H9 (cell line): ENCODE data around the gene MT4. TPM values are rescaled to one million over a fixed set of nuclear protein-coding genes. Genes with fewer than 3 reads are reported as not detected.

Experiments
- DNase-seq: peaks from one replicate; pipeline ENCODE4 v3.0.0-alpha.2; 2017
- H2AFZ ChIP-seq: one replicate; pipeline ENCODE4 v1.6.1; 2013; ENCODE audit warnings: mild to moderate bottlenecking, low read length, control low read depth, moderate library complexity
- H2AK5ac ChIP-seq: 2 replicates; pipeline ENCODE4 v1.6.1; 2013; ENCODE audit warnings: low read length, control low read depth, mixed read lengths; ENCODE audit not compliant: insufficient read length
- H2BK120ac ChIP-seq: one replicate; pipeline ENCODE4 v1.6.1; 2013; ENCODE audit warnings: low read depth, mild to moderate bottlenecking, low read length, control low read depth, inconsistent platforms; ENCODE audit not compliant: poor library complexity, severe bottlenecking
- H2BK12ac ChIP-seq: 2 replicates; pipeline ENCODE4 v1.6.1; 2013; ENCODE audit warnings: low read length, control low read depth, mixed read lengths, low read depth; ENCODE audit not compliant: insufficient read length
- H2BK15ac ChIP-seq: 2 replicates; pipeline ENCODE4 v1.6.1; 2013; ENCODE audit warnings: low read depth, low read length, control low read depth
- H2BK20ac ChIP-seq: one replicate; pipeline ENCODE4 v1.6.1; 2013; ENCODE audit warnings: low read depth, mild to moderate bottlenecking, low read length, control low read depth, inconsistent platforms; ENCODE audit not compliant: poor library complexity, severe bottlenecking
- H2BK5ac ChIP-seq: 2 replicates; pipeline ENCODE4 v1.6.1; 2013; ENCODE audit warnings: low read length, control low read depth, mixed read lengths; ENCODE audit not compliant: insufficient read length
- H3K14ac ChIP-seq: 2 replicates; pipeline ENCODE4 v1.6.1; 2013; ENCODE audit warnings: low read length, control low read depth; ENCODE audit not compliant: insufficient read depth
- H3K18ac ChIP-seq: 2 replicates; pipeline ENCODE4 v1.6.1; 2013; ENCODE audit warnings: low read depth, mild to moderate bottlenecking, mixed read lengths, low read length, control low read depth; ENCODE audit not compliant: insufficient read length
- H3K23ac ChIP-seq: 2 replicates; pipeline ENCODE4 v1.6.1; 2013; ENCODE audit warnings: low read length, control low read depth, mixed read lengths, low read depth; ENCODE audit not compliant: insufficient read length
- H3K23me2 ChIP-seq: 2 replicates; pipeline ENCODE4 v1.6.1; 2013; ENCODE audit warnings: low read depth, mild to moderate bottlenecking, mixed read lengths, low read length, control low read depth; ENCODE audit not compliant: insufficient read length, poor library complexity, severe bottlenecking
- H3K27ac ChIP-seq: 2 replicates; pipeline ENCODE4 v1.5.1; 2013; ENCODE audit warnings: low read length, control low read depth, mixed read lengths, low read depth; ENCODE audit not compliant: insufficient read length
- H3K27me3 ChIP-seq: 2 replicates; pipeline ENCODE4 v1.6.1; 2013; ENCODE audit warnings: low read length, control low read depth, inconsistent platforms; ENCODE audit not compliant: insufficient read depth
- H3K4ac ChIP-seq: 2 replicates; pipeline ENCODE4 v1.6.1; 2013; ENCODE audit warnings: low read depth, mild to moderate bottlenecking, control low read depth, inconsistent platforms, low read length, moderate library complexity
- H3K4me1 ChIP-seq: 2 replicates; pipeline ENCODE4 v1.6.1; 2013; ENCODE audit warnings: low read length, control low read depth, inconsistent platforms; ENCODE audit not compliant: insufficient read depth
- H3K4me2 ChIP-seq: 2 replicates; pipeline ENCODE4 v1.6.1; 2013; ENCODE audit warnings: low read length, control low read depth, mixed read lengths; ENCODE audit not compliant: insufficient read length, insufficient read depth
- H3K56ac ChIP-seq: 2 replicates; pipeline ENCODE4 v1.6.1; 2013; ENCODE audit warnings: low read depth, mild to moderate bottlenecking, mixed read lengths, low read length, control low read depth; ENCODE audit not compliant: insufficient read length
- H3K79me1 ChIP-seq: 2 replicates; pipeline ENCODE4 v1.6.1; 2013; ENCODE audit warnings: low read depth, mild to moderate bottlenecking, moderate library complexity, low read length, control low read depth, inconsistent platforms; ENCODE audit not compliant: insufficient read depth, poor library complexity, severe bottlenecking
- H3K79me2 ChIP-seq: 2 replicates; pipeline ENCODE4 v1.6.1; 2013; ENCODE audit warnings: low read length, control low read depth, inconsistent platforms; ENCODE audit not compliant: insufficient read depth
- H3K9ac ChIP-seq: 2 replicates; pipeline ENCODE4 v1.6.1; 2013; ENCODE audit warnings: low read length, control low read depth, mixed read lengths; ENCODE audit not compliant: insufficient read length; ENCODE audit errors: extremely low read depth
- H3K9me3 ChIP-seq: one replicate; pipeline ENCODE4 v1.6.1; 2013; ENCODE audit warnings: low read depth, low read length, inconsistent platforms; ENCODE audit not compliant: control insufficient read depth
- H3T11ph ChIP-seq: one replicate; pipeline ENCODE4 v1.6.1; 2013; ENCODE audit warnings: mild to moderate bottlenecking, low read length, control low read depth, inconsistent platforms
- H4K20me1 ChIP-seq: one replicate; pipeline ENCODE4 v1.6.1; 2013; ENCODE audit not compliant: control insufficient read depth, insufficient read length, insufficient read depth
- H4K5ac ChIP-seq: 2 replicates; pipeline ENCODE4 v1.6.1; 2013; ENCODE audit warnings: low read depth, mild to moderate bottlenecking, mixed read lengths, low read length, control low read depth; ENCODE audit not compliant: insufficient read length
- H4K8ac ChIP-seq: replicated peaks from 2 replicates; pipeline ENCODE4 v1.6.1; 2013; ENCODE audit warnings: low read length, control low read depth, mixed read lengths, low read depth; ENCODE audit not compliant: insufficient read length
- H4K91ac ChIP-seq: 2 replicates; pipeline ENCODE4 v1.6.1; 2013; ENCODE audit warnings: low read depth, mild to moderate bottlenecking, moderate library complexity, mixed read lengths, low read length, control low read depth; ENCODE audit not compliant: insufficient read length
- H3K27ac Mint-ChIP-seq, 3 experiments: 2 replicates in 2 of 3; 3 replicates in 1 of 3; pipeline ENCODE4 v1.8.0; 2020 to 2021; ENCODE audit warnings: mixed read lengths in 3 of 3, mild to moderate bottlenecking in 1 of 3, moderate library complexity in 1 of 3
- H3K27me3 Mint-ChIP-seq: 2 replicates; pipeline ENCODE4 v1.8.0; 2021; ENCODE audit warnings: low read depth, mild to moderate bottlenecking, moderate library complexity, mixed read lengths
- H3K36me3 Mint-ChIP-seq, 3 experiments: 2 replicates in 2 of 3; 3 replicates in 1 of 3; pipeline ENCODE4 v1.8.0; 2020 to 2021; ENCODE audit warnings: low read depth in 3 of 3, mixed read lengths in 3 of 3; ENCODE audit not compliant: insufficient read depth in 1 of 3
- H3K4me1 Mint-ChIP-seq, 2 experiments: 2 replicates each; pipeline ENCODE4 v1.8.0; 2020; ENCODE audit warnings: mixed read lengths in 2 of 2
- H3K4me3 Mint-ChIP-seq, 2 experiments: 2 replicates in 1 of 2; 3 replicates in 1 of 2; pipeline ENCODE4 v1.8.0; 2020 to 2021; ENCODE audit warnings: mild to moderate bottlenecking in 2 of 2, mixed read lengths in 2 of 2, moderate library complexity in 1 of 2
- H3K9me3 Mint-ChIP-seq, 2 experiments: 2 replicates in 1 of 2; 3 replicates in 1 of 2; pipeline ENCODE4 v1.8.0; 2020; ENCODE audit warnings: mild to moderate bottlenecking in 2 of 2, mixed read lengths in 2 of 2, moderate library complexity in 1 of 2
- CTCF ChIP-seq: fragments of 200-600 bp; sonication (generic); conservative IDR thresholded peaks from 3 replicates; pipeline ENCODE4 v1.8.0; 2021; ENCODE audit warnings: antibody characterized with exemption, mild to moderate bottlenecking
- WGBS: extraction: QIAGEN DNeasy Blood & Tissue Kit; methylation state at CpG from one replicate; pipeline ENCODE4 v1.1.7; 2013; ENCODE audit warnings: missing lambda C conversion rate, low lambda C conversion rate, mixed read lengths; ENCODE audit not compliant: insufficient read length; ENCODE audit errors: extremely low coverage; 5-methylcytosine and 5-hydroxymethylcytosine counted together
- total RNA-seq: library from RNA; stranded (reverse); gene quantifications from 2 replicates; pipeline ENCODE4 v1.2.1, GENCODE V29; 2021

Gene MT4
- total RNA-seq, 1 experiment from 2014 or later = not detected

- no peaks in the 10 kb centered on the region for H3K36me3 Mint-ChIP-seq
These were observed 5.1 kb downstream of the MT4 start for GRCh38 chr16:56569971-56570370.

More at GRCh38 chr16:56569971-56570370, 5.1 kb downstream of the MT4 start:
- Histone ChIP-seq H2BK12ac (no peak overlapping the region), H3K4me1 (no peaks in the 10 kb centered on the region), H3K79me1 (no peaks in the 10 kb centered on the region), H2AK5ac (no peak overlapping the region), H3K14ac (no peak overlapping the region), H3K9me3 (no peaks in the 10 kb centered on the region), H3K27ac (no peak overlapping the region), H4K91ac (no peak overlapping the region), H3K18ac (no peak overlapping the region), H3T11ph (no peak overlapping the region), H3K79me2 (no peaks in the 10 kb centered on the region), H2AFZ (no peak overlapping the region), H2BK120ac (no peak overlapping the region), H2BK15ac (no peak overlapping the region), H4K8ac (no peak overlapping the region), H3K23me2 (no peaks in the 10 kb centered on the region), H3K4ac (no peak overlapping the region), H2BK20ac (no peak overlapping the region), H2BK5ac (no peak overlapping the region), H3K23ac (no peak overlapping the region), H3K27me3 (no peaks in the 10 kb centered on the region), H3K56ac (no peak overlapping the region), H4K5ac (no peak overlapping the region), H3K4me2 (no peak overlapping the region), H4K20me1 (no peaks in the 10 kb centered on the region), H3K9ac (no peak overlapping the region)
- TF ChIP-seq CTCF = no peak
- H3K9me3 Mint-ChIP-seq = peaks cover 0 to 4% of the 10 kb centered on the region in 2 experiments; a peak in 3 of 5 replicates
- peaks cover 35% of the 10 kb centered on the region for H3K27me3 Mint-ChIP-seq
- peak overlapping the region in 1 of 3 experiments; percentile 62; a peak in 2 of 7 replicates for H3K27ac Mint-ChIP-seq
- no peak overlapping the region for H3K4me3 Mint-ChIP-seq
- no peak for DNase-seq
- H3K4me1 Mint-ChIP-seq = no peaks in the 10 kb centered on the region
- no CpG with 5 or more reads among the region's 1 CpG for WGBS
